ENCODE measurements around the gene ITPA. TPM values are rescaled to one million over a fixed set of nuclear protein-coding genes. Genes with fewer than 3 reads are reported as not detected.

ITPA gene
- total RNA-seq, 4 donors from 2014 or later: 15.0 to 95.7 (median 39.6) TPM

GRCh38 chr20:3248167-3248992 is 39.1 kb downstream of the ITPA start:
- Histone ChIP-seq H3K9me3 (no peaks in the 10 kb centered on the region), H3K4me1 (peaks cover 3 to 11% (median 8%) of the 10 kb centered on the region in 4 donors), H3K27ac (no peak overlapping the region), H3K36me3 (no peaks in the 10 kb centered on the region), H3K27me3 (peaks cover 58% of the 10 kb centered on the region), H3K4me3 (peak overlapping the region in 1 of 4 donors; percentile 6)
- TF ChIP-seq CTCF (IDR thresholded peaks at IDR 0.05): no peak
- TF ChIP-seq POLR2AphosphoS5 (IDR thresholded peaks at IDR 0.05): no peak
- no peak for TF ChIP-seq POLR2A (IDR thresholded peaks at IDR 0.05)
- no peak for TF ChIP-seq EP300 (IDR thresholded peaks at IDR 0.05; ENCODE audit: low read depth)
- WGBS, 2 donors (ENCODE audit: low coverage in 1 of 2): 12% methylated on average over 52 of the region's 53 CpGs; no CpG with 5 or more reads in 1 of the 2 donors
- DNase-seq: no peak
- intact Hi-C loops (cut with DNase I; ENCODE audit: low total_unique reads): no loop called here
- in situ Hi-C loops (cut with MboI; ENCODE audit: low pct_ligation_motif_present in 1 of 4, low pct_unique_long_range_greater_than_20kb in 1 of 4, low sequenced_read_pairs in 3 of 4): no loop called here

GRCh38 chr20:3248993-3249347 is 39.7 kb downstream of the ITPA start:
- DNase-seq: no peak
- peaks cover 52% of the 10 kb centered on the region for H3K27me3 ChIP-seq
- in situ Hi-C loops (cut with MboI; ENCODE audit: low pct_ligation_motif_present in 1 of 4, low pct_unique_long_range_greater_than_20kb in 1 of 4, low sequenced_read_pairs in 3 of 4) (no loop called here), intact Hi-C loops (cut with DNase I; ENCODE audit: low total_unique reads) (no loop called here)
- no peaks in the 10 kb centered on the region for H3K9me3 ChIP-seq
- H3K4me1 ChIP-seq: peaks cover 3 to 11% (median 8%) of the 10 kb centered on the region in 4 donors
- H3K27ac ChIP-seq: no peak overlapping the region
- TF ChIP-seq POLR2AphosphoS5 (IDR thresholded peaks at IDR 0.05) (no peak), CTCF (IDR thresholded peaks at IDR 0.05) (no peak), EP300 (IDR thresholded peaks at IDR 0.05; ENCODE audit: low read depth) (no peak), POLR2A (IDR thresholded peaks at IDR 0.05) (no peak)
- peak overlapping the region in 1 of 4 donors; percentile 6 for H3K4me3 ChIP-seq
- 10 to 25% methylated on average over 2 to 18 of the region's 18 CpGs for WGBS, 2 donors (ENCODE audit: low coverage in 1 of 2)
- H3K36me3 ChIP-seq: no peaks in the 10 kb centered on the region

GRCh38 chr20:3250091-3250504 is 40.8 kb downstream of the ITPA start:
- no peak for DNase-seq

More at GRCh38 chr20:3250091-3250504, 40.8 kb downstream of the ITPA start:
- TF ChIP-seq CTCF (IDR thresholded peaks at IDR 0.05): peak in 1 of 5 experiments; percentile 6
- no peak for TF ChIP-seq POLR2A (IDR thresholded peaks at IDR 0.05)
- no peak for TF ChIP-seq POLR2AphosphoS5 (IDR thresholded peaks at IDR 0.05)
- no peak for TF ChIP-seq EP300 (IDR thresholded peaks at IDR 0.05; ENCODE audit: low read depth)
- H3K27me3 ChIP-seq: peaks cover 46% of the 10 kb centered on the region
- no peak overlapping the region for H3K4me3 ChIP-seq
- no peaks in the 10 kb centered on the region for H3K9me3 ChIP-seq
- H3K27ac ChIP-seq: no peak overlapping the region
- WGBS, 2 donors (ENCODE audit: low coverage in 1 of 2): 75% methylated on average over 2 to 10 of the region's 10 CpGs
- peaks cover 3 to 11% (median 8%) of the 10 kb centered on the region in 4 donors for H3K4me1 ChIP-seq
- intact Hi-C loops (cut with DNase I; ENCODE audit: low total_unique reads): no loop called here
- H3K36me3 ChIP-seq: peaks cover 0 to 2% (median 0%) of the 10 kb centered on the region in 4 donors
- in situ Hi-C loops (cut with MboI; ENCODE audit: low pct_ligation_motif_present in 1 of 4, low pct_unique_long_range_greater_than_20kb in 1 of 4, low sequenced_read_pairs in 3 of 4): no loop called here
